PFSK-1 (cell line): ENCODE results near the gene EPG5.

ENCODE experiments used
- POLR2AphosphoS5 ChIP-seq: IDR thresholded peaks from 2 replicates; pipeline ENCODE4 v1.6.1; 2012; ENCODE audit warnings: low read depth, mild to moderate bottlenecking, control low read depth, low read length, moderate library complexity
- SIN3A ChIP-seq: IDR thresholded peaks from 2 replicates; pipeline ENCODE4 v1.6.1; 2012; ENCODE audit warnings: mild to moderate bottlenecking, low read length, moderate library complexity, borderline replicate concordance; ENCODE audit not compliant: insufficient read depth
- TAF1 ChIP-seq: IDR thresholded peaks from 2 replicates; pipeline ENCODE4 v1.6.1; 2012; ENCODE audit warnings: low read length, control low read depth, borderline replicate concordance; ENCODE audit not compliant: insufficient read depth
- TF ChIP-seq, protein P1 (sequence below), 2 experiments: IDR thresholded peaks; 2 replicates each; pipeline versions ENCODE4 v1.6.1 to v1.8.0; 2011 to 2012; ENCODE audit warnings: low read depth in 2 of 2, low read length in 2 of 2, control low read depth in 1 of 2, inconsistent platforms in 1 of 2, mild to moderate bottlenecking in 1 of 2, moderate library complexity in 1 of 2; ENCODE audit not compliant: insufficient read depth in 1 of 2

GRCh38 chr18:45976974-45977373, 9.8 kb upstream of the EPG5 start:
- TF ChIP-seq SIN3A = no peak
- TF ChIP-seq TAF1 = no peak
- TF ChIP-seq POLR2AphosphoS5 = no peak
- TF ChIP-seq, protein P1, sequence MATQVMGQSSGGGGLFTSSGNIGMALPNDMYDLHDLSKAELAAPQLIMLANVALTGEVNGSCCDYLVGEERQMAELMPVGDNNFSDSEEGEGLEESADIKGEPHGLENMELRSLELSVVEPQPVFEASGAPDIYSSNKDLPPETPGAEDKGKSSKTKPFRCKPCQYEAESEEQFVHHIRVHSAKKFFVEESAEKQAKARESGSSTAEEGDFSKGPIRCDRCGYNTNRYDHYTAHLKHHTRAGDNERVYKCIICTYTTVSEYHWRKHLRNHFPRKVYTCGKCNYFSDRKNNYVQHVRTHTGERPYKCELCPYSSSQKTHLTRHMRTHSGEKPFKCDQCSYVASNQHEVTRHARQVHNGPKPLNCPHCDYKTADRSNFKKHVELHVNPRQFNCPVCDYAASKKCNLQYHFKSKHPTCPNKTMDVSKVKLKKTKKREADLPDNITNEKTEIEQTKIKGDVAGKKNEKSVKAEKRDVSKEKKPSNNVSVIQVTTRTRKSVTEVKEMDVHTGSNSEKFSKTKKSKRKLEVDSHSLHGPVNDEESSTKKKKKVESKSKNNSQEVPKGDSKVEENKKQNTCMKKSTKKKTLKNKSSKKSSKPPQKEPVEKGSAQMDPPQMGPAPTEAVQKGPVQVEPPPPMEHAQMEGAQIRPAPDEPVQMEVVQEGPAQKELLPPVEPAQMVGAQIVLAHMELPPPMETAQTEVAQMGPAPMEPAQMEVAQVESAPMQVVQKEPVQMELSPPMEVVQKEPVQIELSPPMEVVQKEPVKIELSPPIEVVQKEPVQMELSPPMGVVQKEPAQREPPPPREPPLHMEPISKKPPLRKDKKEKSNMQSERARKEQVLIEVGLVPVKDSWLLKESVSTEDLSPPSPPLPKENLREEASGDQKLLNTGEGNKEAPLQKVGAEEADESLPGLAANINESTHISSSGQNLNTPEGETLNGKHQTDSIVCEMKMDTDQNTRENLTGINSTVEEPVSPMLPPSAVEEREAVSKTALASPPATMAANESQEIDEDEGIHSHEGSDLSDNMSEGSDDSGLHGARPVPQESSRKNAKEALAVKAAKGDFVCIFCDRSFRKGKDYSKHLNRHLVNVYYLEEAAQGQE (IDR thresholded peaks at IDR 0.05; ENCODE audit: insufficient read depth in 1 of 2, low read depth in 2 of 2, low read length in 2 of 2) = no peak
